A549 (cell line): ENCODE measurements around the gene SLC26A2. TPM values are rescaled to one million over a fixed set of nuclear protein-coding genes. Genes with fewer than 3 reads are reported as not detected.
A peak's percentile ranks its signal among the peaks of the same experiment; 100 is the strongest.

Source experiments
- ATAC-seq, 2 experiments: fragments of 200-7000 bp in 1 of 2; fragments of >200 bp in 1 of 2; cut with Nextera tagmentation in 1 of 2; cut with Tn5 transposase in 1 of 2; 3 replicates each; pipeline versions ENCODE4 v1.8.0 to v1.9.1; 2018 to 2020; ENCODE audit warnings: mild to moderate bottlenecking in 1 of 2, moderate library complexity in 1 of 2
- CTCF ChIA-PET: fragments of 300-600 bp; sonication (Branson Sonifier 250); formaldehyde crosslinking; extraction: SDS; loops from one replicate; lab custom pipeline; 2021; ENCODE audit warnings: antibody characterized with exemption, inconsistent platforms; lab: Yijun Ruan, JAX
- POLR2A ChIA-PET: fragments of 350-600 bp; formaldehyde crosslinking; extraction: SDS; loops from one replicate; lab custom pipeline; 2021; ENCODE audit warnings: antibody characterized with exemption, inconsistent platforms; lab: Yijun Ruan, JAX
- DNase-seq, 2 experiments: peaks; one replicate each; pipeline versions ENCODE4 v3.0.0 to v3.0.0-alpha.2; 2011 to 2016; ENCODE audit warnings: low read depth in 1 of 2, low spot score in 1 of 2
- FAIRE-seq: peaks from 2 replicates; lab custom pipeline; 2011; peaks lifted over from hg19 to GRCh38; lab: Jason Lieb, UNC
- H3K27ac ChIP-seq, 2 experiments: fragments of >200 bp; sonication (Bioruptor Twin); formaldehyde crosslinking; 3 replicates each; pipeline ENCODE4 v1.5.1; 2016 to 2017
- H3K4me1 ChIP-seq: fragments of >200 bp; sonication (Bioruptor Twin); formaldehyde crosslinking; 3 replicates; pipeline ENCODE4 v1.6.1; 2016
- H3K4me2 ChIP-seq: fragments of >200 bp; sonication (Bioruptor Twin); formaldehyde crosslinking; 3 replicates; pipeline ENCODE4 v1.6.1; 2016
- H3K4me3 ChIP-seq: fragments of >200 bp; sonication (Bioruptor Twin); formaldehyde crosslinking; 3 replicates; pipeline ENCODE4 v1.5.1; 2016
- H3K9me3 ChIP-seq: fragments of >200 bp; sonication (Bioruptor Twin); formaldehyde crosslinking; 3 replicates; pipeline ENCODE4 v1.6.1; 2016
- BCL3 ChIP-seq: fragments of >200 bp; sonication (Bioruptor Twin); formaldehyde crosslinking; IDR thresholded peaks from 3 replicates; pipeline ENCODE4 v1.6.1; 2016
- CBX2 ChIP-seq: fragments of 200-600 bp; sonication (generic); IDR thresholded peaks from 2 replicates; pipeline ENCODE4 v1.6.1; 2016; ENCODE audit warnings: low read depth, mild to moderate bottlenecking, borderline replicate concordance
- CBX8 ChIP-seq: fragments of 200-600 bp; sonication (generic); IDR thresholded peaks from 2 replicates; pipeline ENCODE4 v1.6.1; 2016
- E2F6 ChIP-seq: IDR thresholded peaks from 2 replicates; pipeline ENCODE4 v1.6.1; 2012; ENCODE audit warnings: low read depth, borderline replicate concordance
- EHF ChIP-seq: fragments of 250-450 bp; sonication (Bioruptor Pico); IDR thresholded peaks from 2 replicates; pipeline ENCODE4 v1.5.0; 2020; ENCODE audit warnings: mild to moderate bottlenecking
- ESRRA ChIP-seq: fragments of 150-350 bp; IDR thresholded peaks from 2 replicates; pipeline ENCODE4 v1.6.1; 2014; ENCODE audit warnings: mild to moderate bottlenecking, low read length, borderline replicate concordance
- HES2 ChIP-seq: fragments of >200 bp; sonication (Bioruptor Twin); formaldehyde crosslinking; IDR thresholded peaks from 2 replicates; pipeline ENCODE4 v1.6.1; 2016
- HEYL ChIP-seq: fragments of 250-450 bp; sonication (Bioruptor Pico); IDR thresholded peaks from 2 replicates; pipeline ENCODE4 v1.8.0; 2021; ENCODE audit warnings: mild to moderate bottlenecking, moderate library complexity
- HOXA7 ChIP-seq: fragments of 250-450 bp; sonication (Bioruptor Pico); IDR thresholded peaks from 2 replicates; pipeline ENCODE4 v1.5.0; 2020; ENCODE audit warnings: mild to moderate bottlenecking, moderate library complexity
- HOXB13 ChIP-seq: fragments of 250-450 bp; sonication (Bioruptor Pico); IDR thresholded peaks from 2 replicates; pipeline ENCODE4 v1.5.0; 2020; ENCODE audit warnings: low read depth, mild to moderate bottlenecking, moderate library complexity
- HOXB5 ChIP-seq: fragments of 250-450 bp; sonication (Bioruptor Pico); IDR thresholded peaks from 2 replicates; pipeline ENCODE4 v1.5.0; 2020; ENCODE audit warnings: mild to moderate bottlenecking, moderate library complexity
- JUNB ChIP-seq: fragments of >200 bp; sonication (Bioruptor Twin); formaldehyde crosslinking; IDR thresholded peaks from 2 replicates; pipeline ENCODE4 v1.6.1; 2016
- KDM1A ChIP-seq: fragments of 200-600 bp; sonication (generic); IDR thresholded peaks from 2 replicates; pipeline ENCODE4 v1.6.1; 2016; ENCODE audit warnings: low read depth, mild to moderate bottlenecking
- MAFK ChIP-seq: fragments of 450-650 bp; IDR thresholded peaks from 2 replicates; pipeline ENCODE4 v1.6.1; 2014; ENCODE audit not compliant: partially characterized antibody
- NPAS2 ChIP-seq: fragments of 250-450 bp; sonication (Bioruptor Pico); IDR thresholded peaks from 2 replicates; pipeline ENCODE4 v1.8.0; 2022; ENCODE audit warnings: mild to moderate bottlenecking, moderate library complexity, borderline replicate concordance
- NR3C1 ChIP-seq: fragments of >200 bp; sonication (Bioruptor Twin); formaldehyde crosslinking; IDR thresholded peaks from 3 replicates; pipeline ENCODE4 v1.6.1; 2017
- POLR2A ChIP-seq: IDR thresholded peaks from 2 replicates; pipeline ENCODE4 v1.6.1; 2012; ENCODE audit warnings: mild to moderate bottlenecking, low read length
- RNF2 ChIP-seq: fragments of 200-600 bp; sonication (generic); IDR thresholded peaks from 2 replicates; pipeline ENCODE4 v1.6.1; 2016; ENCODE audit warnings: low read depth, mild to moderate bottlenecking, antibody characterized with exemption, moderate library complexity, borderline replicate concordance
- SREBF2 ChIP-seq: fragments of 450-650 bp; IDR thresholded peaks from 2 replicates; pipeline ENCODE4 v1.6.1; 2014; ENCODE audit warnings: mild to moderate bottlenecking, moderate library complexity
- TFCP2L1 ChIP-seq: fragments of 250-450 bp; sonication (Bioruptor Pico); IDR thresholded peaks from 2 replicates; pipeline ENCODE4 v1.5.0; 2021; ENCODE audit warnings: mild to moderate bottlenecking
- USF2 ChIP-seq: fragments of 450-650 bp; IDR thresholded peaks from 2 replicates; pipeline ENCODE4 v1.6.1; 2014; ENCODE audit warnings: antibody characterized with exemption
- ZC3H11A ChIP-seq: fragments of 450-650 bp; IDR thresholded peaks from 2 replicates; pipeline ENCODE4 v1.6.1; 2014; ENCODE audit warnings: antibody characterized with exemption, mild to moderate bottlenecking
- ZFP36 ChIP-seq: fragments of 450-650 bp; IDR thresholded peaks from 2 replicates; pipeline ENCODE4 v1.6.1; 2014; ENCODE audit warnings: borderline replicate concordance; ENCODE audit not compliant: partially characterized antibody
- ZNF302 ChIP-seq: fragments of 250-450 bp; sonication (Bioruptor Pico); IDR thresholded peaks from 2 replicates; pipeline ENCODE4 v1.9.0; 2021; ENCODE audit warnings: inconsistent platforms, mild to moderate bottlenecking, moderate library complexity
- WGBS: methylation state at CpG from one replicate; pipeline ENCODE4 v1.1.6; 2017; ENCODE audit errors: missing lambda C conversion rate; 5-methylcytosine and 5-hydroxymethylcytosine counted together
- polyA plus RNA-seq, 4 experiments: library from polyadenylated mRNA; depleted of rRNA in 3 of 4; stranded (reverse); fragments of >200 nt; fragmentation: RNase III in 1 of 4; extraction: RNeasy Plus Mini Kit Qiagen cat#74134 plus additional on column Dnase treatment in 1 of 4; gene quantifications; 2 replicates in 3 of 4; 3 replicates in 1 of 4; pipeline ENCODE4 v1.2.3, GENCODE V29; 2011 to 2017

Gene SLC26A2
- polyA plus RNA-seq, 2 of the 4 experiments (the other 2 are of a cell fraction) = 31.9 to 32.2 TPM

- no peak for TF ChIP-seq MAFK
Observed at GRCh38 chr5:150006318-150006717, 45.8 kb downstream of the SLC26A2 start (continued).

GRCh38 chr5:150007050-150007449, 46.5 kb downstream of the SLC26A2 start:
- DNase-seq (no peak), FAIRE-seq (no peak), ATAC-seq (no peak)
- Histone ChIP-seq H3K9me3 (no peaks in the 10 kb centered on the region), H3K4me2 (no peak overlapping the region), H3K4me1 (peaks cover 11% of the 10 kb centered on the region), H3K27ac (no peak overlapping the region), H3K4me3 (no peak overlapping the region)
- TF ChIP-seq HES2 (no peak), MAFK (peak; percentile 66), KDM1A (no peak), JUNB (no peak), EHF (no peak)
- CTCF ChIA-PET = interaction anchor here (0.9 to 4.4 kb wide), 7 partner anchors 11 to 179 kb away, joined by 3 to 20 read pairs (median 3); no protein-coding TSS in a partner anchor
- POLR2A ChIA-PET = no interaction called here

GRCh38 chr5:150009671-150010387, 49.3 kb downstream of the SLC26A2 start:
- no peak for TF ChIP-seq HEYL (CRISPR knock-in tag)
- no peak for TF ChIP-seq BCL3
- TF ChIP-seq TFCP2L1 = no peak
- no peak for TF ChIP-seq NPAS2 (CRISPR knock-in tag)
- no peak for TF ChIP-seq JUNB
- no peak for TF ChIP-seq CBX2
- no peak for TF ChIP-seq ZFP36
- no peak for TF ChIP-seq ESRRA
- no peak for TF ChIP-seq NR3C1
- TF ChIP-seq ZNF302 (CRISPR knock-in tag) = no peak
- TF ChIP-seq, all 56 proteins: peak for 0
- DNase-seq (no peak), FAIRE-seq (no peak), ATAC-seq (peak in 1 of 2 experiments; percentile 35; a peak in 2 of 6 replicates)
- H3K4me1 ChIP-seq = no peaks in the 10 kb centered on the region
- ChIA-PET CTCF (interaction anchor here (1.1 to 1.2 kb wide), 4 partner anchors 14 to 176 kb away, joined by 3 to 4 read pairs (median 3); no protein-coding TSS in a partner anchor), POLR2A (no interaction called here)
- no peak overlapping the region for H3K27ac ChIP-seq
- no peak overlapping the region for H3K4me2 ChIP-seq
- H3K4me3 ChIP-seq = no peak overlapping the region
- WGBS = 97% methylated on average over 5 of the region's 6 CpGs
- H3K9me3 ChIP-seq = peaks cover 4% of the 10 kb centered on the region; the same call in 2 of the 3 replicates

- H3K4me2 ChIP-seq = no peak overlapping the region
- no peak overlapping the region for H3K4me3 ChIP-seq
- H3K27ac ChIP-seq = no peak overlapping the region
- H3K9me3 ChIP-seq = peaks cover 18% of the 10 kb centered on the region
- 96% methylated on average over 4 of the region's 4 CpGs for WGBS
- CTCF ChIA-PET = interaction anchor here (1.9 kb wide), 1 partner anchor 9 kb away, joined by 8 read pairs; no protein-coding TSS in a partner anchor
- POLR2A ChIA-PET = no interaction called here
- ATAC-seq (no peak), FAIRE-seq (no peak), DNase-seq (no peak)
- H3K4me1 ChIP-seq = peaks cover 8% of the 10 kb centered on the region; the same call in 2 of the 3 replicates
- TF ChIP-seq ZC3H11A = no peak
- TF ChIP-seq POLR2A = no peak
- TF ChIP-seq HOXA7 (CRISPR knock-in tag) = no peak
- TF ChIP-seq USF2 = no peak
- TF ChIP-seq HOXB5 (CRISPR knock-in tag) = no peak
- no peak for TF ChIP-seq SREBF2
- TF ChIP-seq RNF2 = no peak
- TF ChIP-seq E2F6 = no peak
- TF ChIP-seq HOXB13 (CRISPR knock-in tag) = no peak
- no peak for TF ChIP-seq CBX8
Observed at GRCh38 chr5:150013931-150014330, 53.4 kb downstream of the SLC26A2 start.
